SK-N-SH (cell line): ENCODE measurements around the gene AUTS2. TPM values are rescaled to one million over a fixed set of nuclear protein-coding genes. Genes with fewer than 3 reads are reported as not detected.

Experiments used
- CTCF ChIA-PET: fragments of 300-600, 350-600 bp; formaldehyde crosslinking; extraction: SDS; loops from one replicate; lab custom pipeline; 2021; lab: Yijun Ruan, JAX
- POLR2A ChIA-PET: fragments of 350-600 bp; sonication (Branson Sonifier 250); formaldehyde crosslinking; extraction: SDS; loops from one replicate; lab custom pipeline; 2020; ENCODE audit warnings: antibody characterized with exemption, inconsistent platforms; lab: Yijun Ruan, JAX
- DNase-seq: peaks from one replicate; pipeline ENCODE4 v3.0.0; 2012
- H2AFZ ChIP-seq: fragments of 200-600 bp; sonication (generic); 2 replicates; pipeline ENCODE4 v1.8.1; 2016; ENCODE audit warnings: antibody characterized with exemption, mild to moderate bottlenecking, low read depth
- H3F3A ChIP-seq: fragments of 200-600 bp; sonication (generic); replicated peaks from 2 replicates; pipeline ENCODE3; 2016; ENCODE audit warnings: antibody characterized with exemption, mild to moderate bottlenecking; ENCODE audit not compliant: insufficient read depth
- H3K27ac ChIP-seq, 2 experiments: fragments of 200-500 bp in 1 of 2; fragments of 200-600 bp in 1 of 2; sonication (Bioruptor generic) in 1 of 2; sonication (generic), shearing (Covaris generic) in 1 of 2; 2 replicates each; pipeline versions ENCODE4 v1.5.1 to v1.6.1; 2014 to 2016; ENCODE audit warnings: low read depth in 2 of 2, inconsistent platforms in 1 of 2, low read length in 1 of 2, mild to moderate bottlenecking in 1 of 2, mixed read lengths in 1 of 2
- H3K27me3 ChIP-seq: fragments of 200-600 bp; sonication (generic), shearing (Covaris generic); 2 replicates; pipeline ENCODE4 v1.6.1; 2016; ENCODE audit warnings: mixed run types; ENCODE audit not compliant: insufficient read depth
- H3K36me3 ChIP-seq, 2 experiments: fragments of 200-500 bp in 1 of 2; fragments of 200-600 bp in 1 of 2; sonication (Bioruptor generic) in 1 of 2; sonication (generic) in 1 of 2; replicated peaks in 1 of 2; 2 replicates each; pipeline versions ENCODE3 to v1.5.1; 2014 to 2016; ENCODE audit warnings: low read length in 1 of 2, mild to moderate bottlenecking in 1 of 2; ENCODE audit not compliant: insufficient read depth in 2 of 2, control insufficient read depth in 1 of 2
- H3K4me1 ChIP-seq, 2 experiments: fragments of 200-500 bp in 1 of 2; fragments of 200-600 bp in 1 of 2; sonication (Bioruptor generic) in 1 of 2; sonication (generic), shearing (Covaris generic) in 1 of 2; 2 replicates each; pipeline versions ENCODE4 v1.5.1 to v1.6.1; 2014 to 2016; ENCODE audit warnings: low read depth in 1 of 2, low read length in 1 of 2, mixed run types in 1 of 2; ENCODE audit not compliant: insufficient read depth in 2 of 2, control insufficient read depth in 1 of 2
- H3K4me2 ChIP-seq: fragments of 200-600 bp; sonication (generic), shearing (Covaris generic); 2 replicates; pipeline ENCODE4 v1.6.1; 2017; ENCODE audit warnings: mixed run types
- H3K4me3 ChIP-seq, 2 experiments: fragments of 200-500 bp in 1 of 2; fragments of 200-600 bp in 1 of 2; sonication (Bioruptor generic) in 1 of 2; sonication (generic), shearing (Covaris generic) in 1 of 2; 2 replicates each; pipeline versions ENCODE4 v1.5.1 to v1.8.1; 2014 to 2016; ENCODE audit warnings: low read depth in 2 of 2, inconsistent platforms in 1 of 2, low read length in 1 of 2, mild to moderate bottlenecking in 1 of 2, mixed read lengths in 1 of 2, moderate library complexity in 1 of 2
- H3K79me2 ChIP-seq: fragments of 200-600 bp; sonication (generic); 2 replicates; pipeline ENCODE4 v1.8.1; 2017; ENCODE audit warnings: mild to moderate bottlenecking; ENCODE audit not compliant: insufficient read depth
- H3K9ac ChIP-seq: fragments of 200-600 bp; sonication (generic); 2 replicates; pipeline ENCODE4 v1.6.1; 2017; ENCODE audit warnings: mixed run types
- H3K9me2 ChIP-seq: fragments of 200-600 bp; sonication (generic); 2 replicates; pipeline ENCODE4 v1.6.1; 2017; ENCODE audit warnings: mixed run types
- H3K9me3 ChIP-seq: fragments of 200-600 bp; sonication (generic); 2 replicates; pipeline ENCODE4 v1.6.1; 2017; ENCODE audit warnings: mixed run types, mild to moderate bottlenecking, moderate library complexity
- H4K20me1 ChIP-seq: fragments of 200-600 bp; sonication (generic); 2 replicates; pipeline ENCODE4 v1.6.1; 2017; ENCODE audit warnings: mild to moderate bottlenecking, mixed run types; ENCODE audit not compliant: insufficient read depth
- EZH2phosphoT487 ChIP-seq: fragments of 200-600 bp; sonication (generic); IDR thresholded peaks from 2 replicates; pipeline ENCODE4 v1.6.1; 2017; ENCODE audit warnings: low read depth, mixed run types, mild to moderate bottlenecking, antibody characterized with exemption, moderate library complexity, borderline replicate concordance
- FOSL2 ChIP-seq: IDR thresholded peaks from 2 replicates; pipeline ENCODE4 v1.4.0; 2012; ENCODE audit warnings: low read depth, mild to moderate bottlenecking, moderate library complexity, borderline replicate concordance
- GABPA ChIP-seq: IDR thresholded peaks from 2 replicates; pipeline ENCODE4 v1.4.0; 2012; ENCODE audit warnings: low read depth, mild to moderate bottlenecking
- JUND ChIP-seq: IDR thresholded peaks from 2 replicates; pipeline ENCODE4 v1.4.0; 2012
- MAX ChIP-seq: IDR thresholded peaks from 2 replicates; pipeline ENCODE4 v1.4.0; 2012; ENCODE audit warnings: low read depth
- MXI1 ChIP-seq: IDR thresholded peaks from 2 replicates; pipeline ENCODE4 v1.6.1; 2012; ENCODE audit warnings: mild to moderate bottlenecking, low read depth, low read length, improper control_type of control experiment
- RCOR1 ChIP-seq: fragments of 150-350 bp; IDR thresholded peaks from 2 replicates; pipeline ENCODE4 v1.6.1; 2017; ENCODE audit warnings: antibody characterized with exemption, low read length
- RFX5 ChIP-seq: IDR thresholded peaks from 2 replicates; pipeline ENCODE4 v1.6.1; 2012; ENCODE audit warnings: mild to moderate bottlenecking, improper control_type of control experiment, low read length
- RXRA ChIP-seq: IDR thresholded peaks from 2 replicates; pipeline ENCODE4 v1.4.0; 2012; ENCODE audit warnings: low read depth, mild to moderate bottlenecking, borderline replicate concordance
- SIN3A ChIP-seq: IDR thresholded peaks from 2 replicates; pipeline ENCODE4 v1.6.1; 2012; ENCODE audit warnings: low read depth, mild to moderate bottlenecking, low read length, moderate library complexity, borderline replicate concordance
- SMC3 ChIP-seq: IDR thresholded peaks from 2 replicates; pipeline ENCODE4 v1.6.1; 2012; ENCODE audit warnings: low read depth, low read length, improper control_type of control experiment
- TAF1 ChIP-seq: IDR thresholded peaks from 2 replicates; pipeline ENCODE4 v1.6.1; 2012; ENCODE audit warnings: low read depth, mild to moderate bottlenecking, low read length, moderate library complexity, borderline replicate concordance
- TCF12 ChIP-seq: IDR thresholded peaks from 2 replicates; pipeline ENCODE4 v1.4.0; 2012
- WGBS: methylation state at CpG from one replicate; pipeline ENCODE4 v1.1.6; 2017; ENCODE audit warnings: low lambda C conversion rate; 5-methylcytosine and 5-hydroxymethylcytosine counted together
- polyA plus RNA-seq, 3 experiments: library from polyadenylated mRNA; depleted of rRNA; stranded (reverse); fragments of >200 nt; gene quantifications; 2 replicates each; pipeline ENCODE4 v1.2.3, GENCODE V29; 2012

AUTS2 gene
- polyA plus RNA-seq, 1 of the 3 experiments (the other 2 are of a cell fraction), result 15.6 TPM

DNA sequence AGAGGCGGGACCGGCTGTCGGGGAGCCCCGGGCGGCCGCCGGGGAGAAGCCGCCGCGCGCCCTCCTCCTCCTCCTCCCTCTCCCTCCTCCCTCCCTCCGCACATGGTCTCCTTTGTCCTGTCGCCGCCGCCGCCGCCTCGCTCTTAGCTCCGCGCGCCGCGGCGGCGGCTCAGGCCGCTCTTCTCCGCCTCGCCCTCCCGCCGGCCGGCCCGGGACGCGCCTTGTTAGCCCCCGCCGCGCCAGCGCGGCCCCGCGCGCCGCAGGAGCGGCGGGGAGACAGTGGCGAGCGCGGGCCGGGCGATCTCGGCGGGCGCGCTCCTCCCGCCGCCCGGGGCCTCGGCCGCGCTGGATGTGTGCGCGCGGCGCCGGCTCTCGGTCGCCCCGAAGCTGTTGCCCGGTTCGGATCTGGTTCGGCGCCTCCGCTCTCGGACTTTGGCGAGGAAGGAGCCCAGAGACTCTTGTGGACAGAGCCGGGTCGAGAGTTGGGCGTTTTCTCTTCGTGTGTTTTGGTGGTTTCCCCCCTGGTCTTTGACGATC, 1096.2 kb downstream of the AUTS2 start:
- H3K27me3 ChIP-seq, result no peaks in the 10 kb centered on the region
- no peaks in the 10 kb centered on the region for H3K9me3 ChIP-seq
- H2AFZ ChIP-seq, result peak overlapping the region; percentile 39
- no peaks in the 10 kb centered on the region for H3K9me2 ChIP-seq
- peak overlapping the region; percentile 84 for H3K4me2 ChIP-seq
- peaks cover 13 to 31% of the 10 kb centered on the region in 2 experiments; a peak in 3 of 4 replicates for H3K4me1 ChIP-seq
- DNase-seq, result peak; percentile 85
- TF ChIP-seq MXI1 (peak; percentile 40; the same call in 1 of the 2 replicates), MAX (peak; percentile 32), GABPA (no peak)
- peak overlapping the region; percentile 92 for H3K9ac ChIP-seq
- H3K36me3 ChIP-seq, result peaks cover 7 to 17% of the 10 kb centered on the region in 2 experiments
- peaks cover 49% of the 10 kb centered on the region for H3K79me2 ChIP-seq
- ChIA-PET CTCF (interaction anchor here (0.9 to 9.3 kb wide), 9 partner anchors 9 to 762 kb away, joined by 3 to 119 read pairs (median 40); no protein-coding TSS in a partner anchor), POLR2A (interaction anchor here (0.6 to 2.0 kb wide), 9 partner anchors 10 to 760 kb away, joined by 3 to 10 read pairs (median 4); no protein-coding TSS in a partner anchor)
- peak overlapping the region; percentile 62 to 87 for H3K27ac ChIP-seq
- peaks cover 5% of the 10 kb centered on the region for H3F3A ChIP-seq
- H3K4me3 ChIP-seq, result peak overlapping the region; percentile 79 to 97
- H4K20me1 ChIP-seq, result peaks cover 29% of the 10 kb centered on the region
- WGBS, result 0% methylated on average over 28 of the region's 80 CpGs

GRCh38 chr7:70694971-70695794, 1096.9 kb downstream of the AUTS2 start:
- peaks cover 56% of the 10 kb centered on the region for H3K79me2 ChIP-seq
- peak overlapping the region; percentile 79 to 97 for H3K4me3 ChIP-seq
- DNase-seq, result peak; percentile 85
- H2AFZ ChIP-seq, result peak overlapping the region; percentile 39
- POLR2A ChIA-PET, result interaction anchor here (1.0 to 2.0 kb wide), 6 partner anchors 27 to 319 kb away, joined by 4 to 10 read pairs (median 4); no protein-coding TSS in a partner anchor
- no peaks in the 10 kb centered on the region for H3K9me2 ChIP-seq
- H4K20me1 ChIP-seq, result peaks cover 36% of the 10 kb centered on the region
- peaks cover 10 to 24% of the 10 kb centered on the region in 2 experiments for H3K36me3 ChIP-seq
- no peaks in the 10 kb centered on the region for H3K27me3 ChIP-seq
- H3K9ac ChIP-seq, result peak overlapping the region; percentile 92
- H3F3A ChIP-seq, result peaks cover 5% of the 10 kb centered on the region
- H3K4me2 ChIP-seq, result peak overlapping the region; percentile 84
- H3K27ac ChIP-seq, result peak overlapping the region; percentile 62 to 87
- TF ChIP-seq RCOR1, result no peak
- no peak for TF ChIP-seq FOSL2
- TF ChIP-seq MAX, result no peak; the same call in 1 of the 2 replicates
- peak; percentile 41; the same call in 1 of the 2 replicates for TF ChIP-seq SIN3A
- no peak for TF ChIP-seq TCF12
- no peak for TF ChIP-seq JUND
- TF ChIP-seq RFX5, result no peak
- TF ChIP-seq EZH2phosphoT487, result no peak
- TF ChIP-seq RXRA, result no peak
- TF ChIP-seq TAF1, result peak; percentile 27; the same call in 1 of the 2 replicates
- no peak for TF ChIP-seq SMC3
- H3K9me3 ChIP-seq, result no peaks in the 10 kb centered on the region
- peaks cover 13 to 35% of the 10 kb centered on the region in 2 experiments; a peak in 3 of 4 replicates for H3K4me1 ChIP-seq
- CTCF ChIA-PET, result interaction anchor here (0.8 to 9.3 kb wide), 19 partner anchors 10 to 763 kb away, joined by 3 to 119 read pairs (median 4); no protein-coding TSS in a partner anchor
- WGBS, result 1% methylated on average over 62 of the region's 77 CpGs
